ENCODE data around the gene TBC1D14. TPM values are rescaled to one million over a fixed set of nuclear protein-coding genes. Genes with fewer than 3 reads are reported as not detected.
"Not testable (repeated sequence)": the region's sequence is repeated elsewhere in the genome, so short reads cannot be mapped to it uniquely, and the experiment has no call there.

Gene TBC1D14
- total and polyA plus RNA-seq, 2 donors from 2014 or later = 44.9 to 77.7 TPM

- DNase-seq (no peak), FAIRE-seq (no peak)
- Histone ChIP-seq H3K4me1 (ENCODE audit: control insufficient read depth in 2 of 3, insufficient read depth in 2 of 3, low read depth in 1 of 3, low read length in 3 of 3) (no peaks in the 10 kb centered on the region), H3K4me3 (ENCODE audit: low read length in 3 of 3) (no peak overlapping the region), H3K27ac (ENCODE audit: low read depth in 2 of 2, low read length in 2 of 2) (no peak overlapping the region), H3K9ac (ENCODE audit: low read length in 3 of 3) (no peak overlapping the region), H3K36me3 (ENCODE audit: control insufficient read depth in 2 of 3, insufficient read depth in 3 of 3, low read length in 3 of 3) (no peaks in the 10 kb centered on the region), H3K27me3 (ENCODE audit: control insufficient read depth, insufficient read depth, low read length) (no peaks in the 10 kb centered on the region), H3K9me3 (ENCODE audit: control insufficient read depth in 2 of 3, insufficient read depth in 1 of 3, low read length in 3 of 3) (no peaks in the 10 kb centered on the region)
- TF ChIP-seq CTCF (IDR thresholded peaks at IDR 0.05; ENCODE audit: borderline replicate concordance, extremely low read depth, insufficient read depth) = no peak
- intact Hi-C loops (cut with DNase I) = loop anchor here (10.0 kb wide), 1 partner anchor 363 kb away; the partner anchor contains the start of gene BLOC1S4
These were observed 167.7 kb downstream of the TBC1D14 start for GRCh38 chr4:7077371-7077770.

- Histone ChIP-seq H3K27ac (ENCODE audit: low read depth in 2 of 2, low read length in 2 of 2) (no peak overlapping the region), H3K9me3 (ENCODE audit: control insufficient read depth in 2 of 3, insufficient read depth in 1 of 3, low read length in 3 of 3) (no peaks in the 10 kb centered on the region), H3K4me3 (ENCODE audit: low read length in 3 of 3) (no peak overlapping the region), H3K27me3 (ENCODE audit: control insufficient read depth, insufficient read depth, low read length) (no peaks in the 10 kb centered on the region), H3K4me1 (ENCODE audit: control insufficient read depth in 2 of 3, insufficient read depth in 2 of 3, low read depth in 1 of 3, low read length in 3 of 3) (no peaks in the 10 kb centered on the region), H3K36me3 (ENCODE audit: control insufficient read depth in 2 of 3, insufficient read depth in 3 of 3, low read length in 3 of 3) (no peaks in the 10 kb centered on the region), H3K9ac (ENCODE audit: low read length in 3 of 3) (no peak overlapping the region)
- no peak for TF ChIP-seq CTCF (IDR thresholded peaks at IDR 0.05; ENCODE audit: borderline replicate concordance, extremely low read depth, insufficient read depth)
- FAIRE-seq (no peak), DNase-seq (no peak)
- intact Hi-C loops (cut with DNase I) = loop anchor here (10.0 kb wide), 1 partner anchor 363 kb away; the partner anchor contains the start of gene BLOC1S4
These were observed 168.4 kb downstream of the TBC1D14 start for GRCh38 chr4:7078025-7078424.

GRCh38 chr4:7079483-7079882 is 169.9 kb downstream of the TBC1D14 start:
- H3K9me3 ChIP-seq (ENCODE audit: control insufficient read depth in 2 of 3, insufficient read depth in 1 of 3, low read length in 3 of 3); FAIRE-seq; H3K27me3 ChIP-seq (ENCODE audit: control insufficient read depth, insufficient read depth, low read length); H3K4me1 ChIP-seq (ENCODE audit: control insufficient read depth in 2 of 3, insufficient read depth in 2 of 3, low read depth in 1 of 3, low read length in 3 of 3); H3K9ac ChIP-seq (ENCODE audit: low read length in 3 of 3); H3K36me3 ChIP-seq (ENCODE audit: control insufficient read depth in 2 of 3, insufficient read depth in 3 of 3, low read length in 3 of 3); H3K4me3 ChIP-seq (ENCODE audit: low read length in 3 of 3); H3K27ac ChIP-seq (ENCODE audit: low read depth in 2 of 2, low read length in 2 of 2); DNase-seq: not testable (repeated sequence)
- intact Hi-C loops (cut with DNase I) = loop anchor here (10.0 kb wide), 1 partner anchor 365 kb away; the partner anchor contains the start of gene BLOC1S4

DNA sequence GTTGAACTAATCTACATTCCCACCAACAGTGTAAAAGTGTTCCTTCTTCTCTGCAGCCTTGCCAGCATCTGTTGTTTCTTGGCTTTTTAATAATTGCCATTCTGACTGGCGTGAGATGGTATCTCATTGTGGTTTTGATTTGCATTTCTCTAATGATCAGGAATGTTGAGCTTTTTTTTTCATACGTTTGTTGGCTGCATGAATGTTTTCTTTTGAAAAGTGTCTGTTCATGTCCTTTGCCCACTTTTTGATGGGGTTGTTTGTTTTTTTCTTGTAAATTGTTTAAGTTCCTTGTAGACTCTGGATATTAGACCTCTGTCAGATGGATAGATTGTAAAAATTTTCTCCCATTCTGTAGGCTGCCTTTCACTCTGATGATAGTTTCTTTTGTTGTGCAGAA is 170.3 kb downstream of the TBC1D14 start:
- H3K9ac ChIP-seq (ENCODE audit: low read length in 3 of 3); H3K27me3 ChIP-seq (ENCODE audit: control insufficient read depth, insufficient read depth, low read length); H3K36me3 ChIP-seq (ENCODE audit: control insufficient read depth in 2 of 3, insufficient read depth in 3 of 3, low read length in 3 of 3); H3K4me3 ChIP-seq (ENCODE audit: low read length in 3 of 3); H3K9me3 ChIP-seq (ENCODE audit: control insufficient read depth in 2 of 3, insufficient read depth in 1 of 3, low read length in 3 of 3); H3K27ac ChIP-seq (ENCODE audit: low read depth in 2 of 2, low read length in 2 of 2); DNase-seq; H3K4me1 ChIP-seq (ENCODE audit: control insufficient read depth in 2 of 3, insufficient read depth in 2 of 3, low read depth in 1 of 3, low read length in 3 of 3); FAIRE-seq: not testable (repeated sequence)
- intact Hi-C loops (cut with DNase I) = loop anchor here (10.0 kb wide), 1 partner anchor 365 kb away; the partner anchor contains the start of gene BLOC1S4

Other genes with a start within 250 kb of the TBC1D14 start
- gene S100P, start 215.9 kb upstream of the TBC1D14 start, total RNA-seq = not detected
- gene S100P, start 215.9 kb upstream of the TBC1D14 start, polyA plus RNA-seq (ENCODE audit: insufficient read depth, low read depth, low replicate concordance) = not detected
- gene MRFAP1L1, start 200.0 kb upstream of the TBC1D14 start, total RNA-seq = 57.1 TPM
- gene MRFAP1L1, start 200.0 kb upstream of the TBC1D14 start, polyA plus RNA-seq (ENCODE audit: insufficient read depth, low read depth, low replicate concordance) = 69.1 TPM
- gene BLOC1S4, start 193.7 kb upstream of the TBC1D14 start, total RNA-seq = 14.2 TPM
- 12.3 TPM for gene BLOC1S4, start 193.7 kb upstream of the TBC1D14 start, polyA plus RNA-seq (ENCODE audit: insufficient read depth, low read depth, low replicate concordance)
- gene KIAA0232, start 127.1 kb upstream of the TBC1D14 start, total RNA-seq = 39.9 TPM
- 14.0 TPM for gene KIAA0232, start 127.1 kb upstream of the TBC1D14 start, polyA plus RNA-seq (ENCODE audit: insufficient read depth, low read depth, low replicate concordance)
- gene TADA2B, start 133.5 kb downstream of the TBC1D14 start, total RNA-seq = 30.5 TPM
- 14.2 TPM for gene TADA2B, start 133.5 kb downstream of the TBC1D14 start, polyA plus RNA-seq (ENCODE audit: insufficient read depth, low read depth, low replicate concordance)
- gene GRPEL1, start 158.2 kb downstream of the TBC1D14 start, total RNA-seq = 27.4 TPM
- gene GRPEL1, start 158.2 kb downstream of the TBC1D14 start, polyA plus RNA-seq (ENCODE audit: insufficient read depth, low read depth, low replicate concordance) = 84.9 TPM

Measured in kidney (tissue), 14 donors.